Renal cortical epithelial cell (primary cell): ENCODE results near the gene TBC1D3B. TPM values are rescaled to one million over a fixed set of nuclear protein-coding genes. Genes with fewer than 3 reads are reported as not detected.
"Not testable (repeated sequence)": the region's sequence is repeated elsewhere in the genome, so short reads cannot be mapped to it uniquely, and the experiment has no call there.

Source experiments
- DNase-seq: peaks from one replicate; pipeline ENCODE4 v3.0.0-alpha.2; 2011; ENCODE audit warnings: low read depth
- total RNA-seq: library from RNA; depleted of rRNA; stranded (reverse); fragments of >200 nt; gene quantifications from 2 replicates; pipeline ENCODE4 v1.2.3, GENCODE V29; 2014

Gene TBC1D3B
- total RNA-seq, 1 donor from 2014 or later = 2.6 TPM

GRCh38 chr17:36181446-36182175 is 5.2 kb upstream of the TBC1D3B start:
- not testable (repeated sequence) for DNase-seq

- DNase-seq = not testable (repeated sequence)
Measured at GRCh38 chr17:36168836-36169235, 7.6 kb downstream of the TBC1D3B start.

- no peak for DNase-seq
Measured at GRCh38 chr17:36153895-36154610, 22.4 kb downstream of the TBC1D3B start.

- no peak for DNase-seq
Measured at GRCh38 chr17:36152639-36153120, 23.8 kb downstream of the TBC1D3B start.

- no peak for DNase-seq
Measured at GRCh38 chr17:36151891-36152638, 24.4 kb downstream of the TBC1D3B start.

- DNase-seq = no peak
Measured at GRCh38 chr17:36149296-36149820, 27.1 kb downstream of the TBC1D3B start.

- peak; percentile 24 for DNase-seq
Measured at GRCh38 chr17:36148559-36149295, 27.7 kb downstream of the TBC1D3B start.

- no peak for DNase-seq
Measured at GRCh38 chr17:36147601-36148000, 28.8 kb downstream of the TBC1D3B start.

- no peak for DNase-seq
Measured at GRCh38 chr17:36144981-36145729, 31.3 kb downstream of the TBC1D3B start.

- no peak for DNase-seq
Measured at GRCh38 chr17:36144014-36144413, 32.4 kb downstream of the TBC1D3B start.

- DNase-seq = no peak
Measured at GRCh38 chr17:36142806-36143205, 33.6 kb downstream of the TBC1D3B start.

GRCh38 chr17:36142235-36142634 is 34.2 kb downstream of the TBC1D3B start:
- DNase-seq = no peak

- DNase-seq = no peak
Measured at GRCh38 chr17:36136439-36136838, 40.0 kb downstream of the TBC1D3B start.

GRCh38 chr17:36136036-36136435 is 40.4 kb downstream of the TBC1D3B start:
- no peak for DNase-seq

- no peak for DNase-seq
Measured at GRCh38 chr17:36135465-36135864, 41.0 kb downstream of the TBC1D3B start.

- DNase-seq = peak; percentile 22
Measured at GRCh38 chr17:36133602-36134236, 42.7 kb downstream of the TBC1D3B start.

- DNase-seq = no peak
Measured at GRCh38 chr17:36132421-36132831, 44.0 kb downstream of the TBC1D3B start.

- no peak for DNase-seq
Measured at GRCh38 chr17:36131931-36132330, 44.5 kb downstream of the TBC1D3B start.

- DNase-seq = no peak
Measured at GRCh38 chr17:36131421-36131820, 45.0 kb downstream of the TBC1D3B start.

- no peak for DNase-seq
Measured at GRCh38 chr17:36130346-36130745, 46.1 kb downstream of the TBC1D3B start.
